WTC11 (cell line): ENCODE data around the gene WWP2. TPM values are rescaled to one million over a fixed set of nuclear protein-coding genes. Genes with fewer than 3 reads are reported as not detected.

Source experiments
- ATAC-seq: fragments of 200-7000 bp; cut with Tn5 transposase; 2 replicates; pipeline ENCODE4 v1.10.0; 2021; ENCODE audit warnings: mild to moderate bottlenecking, moderate library complexity
- CTCF ChIA-PET: fragments of 300-600 bp; sonication (Branson Sonifier 250); formaldehyde crosslinking; loops from one replicate; lab custom pipeline; 2021; ENCODE audit warnings: antibody characterized with exemption; lab: Charles Lee
- POLR2A ChIA-PET: fragments of 350-600 bp; sonication (Branson Sonifier 250); formaldehyde crosslinking; loops from one replicate; lab custom pipeline; 2021; ENCODE audit warnings: antibody characterized with exemption; lab: Charles Lee
- DNase-seq: peaks from one replicate; pipeline ENCODE4 v3.0.0; 2021; ENCODE audit warnings: low spot score
- H3K27ac Mint-ChIP-seq: 2 replicates; pipeline ENCODE4 v1.8.0; 2021; ENCODE audit warnings: mixed read lengths
- H3K27me3 Mint-ChIP-seq: 2 replicates; pipeline ENCODE4 v1.8.0; 2021; ENCODE audit warnings: low read depth, mild to moderate bottlenecking, moderate library complexity, mixed read lengths
- H3K36me3 Mint-ChIP-seq: 2 replicates; pipeline ENCODE4 v1.8.0; 2021; ENCODE audit warnings: mixed read lengths
- H3K4me1 Mint-ChIP-seq: 2 replicates; pipeline ENCODE4 v1.8.0; 2022; ENCODE audit warnings: mixed read lengths
- H3K4me3 Mint-ChIP-seq: 2 replicates; pipeline ENCODE4 v1.8.0; 2021; ENCODE audit warnings: mild to moderate bottlenecking, moderate library complexity, mixed read lengths
- H3K9me3 Mint-ChIP-seq: 2 replicates; pipeline ENCODE4 v1.8.0; 2021; ENCODE audit warnings: mixed read lengths
- CBFB ChIP-seq: sonication (generic); formaldehyde crosslinking; IDR thresholded peaks from 2 replicates; pipeline ENCODE4 v1.8.1; 2022; ENCODE audit warnings: mild to moderate bottlenecking, low read depth, missing genetic modification reagents
- CREM ChIP-seq: sonication (generic); formaldehyde crosslinking; IDR thresholded peaks from 2 replicates; pipeline ENCODE4 v1.8.1; 2022; ENCODE audit warnings: mild to moderate bottlenecking, missing genetic modification reagents, moderate library complexity
- FOXK1 ChIP-seq: sonication (generic); formaldehyde crosslinking; IDR thresholded peaks from 2 replicates; pipeline ENCODE4 v1.8.0; 2022; ENCODE audit warnings: mild to moderate bottlenecking, moderate library complexity, missing genetic modification reagents
- GABPB1 ChIP-seq: sonication (generic); formaldehyde crosslinking; IDR thresholded peaks from 2 replicates; pipeline ENCODE4 v1.8.1; 2023; ENCODE audit warnings: mild to moderate bottlenecking, missing genetic modification reagents
- HMGA2 ChIP-seq: fragments of 250-450 bp; sonication (Bioruptor Pico); IDR thresholded peaks from 2 replicates; pipeline ENCODE4 v1.4.0; 2021; ENCODE audit warnings: mild to moderate bottlenecking, moderate library complexity
- IRF2 ChIP-seq: sonication (generic); formaldehyde crosslinking; IDR thresholded peaks from 2 replicates; pipeline ENCODE4 v1.8.0; 2022; ENCODE audit warnings: low read depth, missing genetic modification reagents, borderline replicate concordance
- MXD4 ChIP-seq: fragments of 250-450 bp; sonication (Bioruptor Pico); IDR thresholded peaks from 2 replicates; pipeline ENCODE4 v1.8.0; 2021; ENCODE audit warnings: mild to moderate bottlenecking, moderate library complexity, borderline replicate concordance
- MYBL2 ChIP-seq: sonication (generic); formaldehyde crosslinking; IDR thresholded peaks from 2 replicates; pipeline ENCODE4 v1.8.1; 2023; ENCODE audit warnings: mild to moderate bottlenecking, moderate library complexity, missing genetic modification reagents
- NR1H2 ChIP-seq: sonication (generic); formaldehyde crosslinking; IDR thresholded peaks from 2 replicates; pipeline ENCODE4 v1.9.0; 2021; ENCODE audit warnings: mild to moderate bottlenecking, moderate library complexity, missing genetic modification reagents
- SMAD3 ChIP-seq: sonication (generic); formaldehyde crosslinking; IDR thresholded peaks from 2 replicates; pipeline ENCODE4 v1.8.0; 2022; ENCODE audit warnings: missing genetic modification reagents, mild to moderate bottlenecking, borderline replicate concordance
- ZBTB21 ChIP-seq: sonication (generic); formaldehyde crosslinking; IDR thresholded peaks from 2 replicates; pipeline ENCODE4 v1.8.1; 2023; ENCODE audit warnings: mild to moderate bottlenecking, missing genetic modification reagents, borderline replicate concordance
- ZNF138 ChIP-seq: sonication (generic); formaldehyde crosslinking; conservative IDR thresholded peaks from 2 replicates; pipeline ENCODE4 v1.8.1; 2022; ENCODE audit warnings: mild to moderate bottlenecking, moderate library complexity, missing genetic modification reagents
- ZNF671 ChIP-seq: fragments of 250-450 bp; sonication (Bioruptor Pico); IDR thresholded peaks from 2 replicates; pipeline ENCODE4 v1.8.0; 2021; ENCODE audit warnings: mild to moderate bottlenecking
- total RNA-seq: library from RNA; stranded (reverse); gene quantifications from 3 replicates; pipeline ENCODE4 v1.2.3, GENCODE V29; 2021
- TF ChIP-seq, protein P1 (sequence below): sonication (generic); formaldehyde crosslinking; conservative IDR thresholded peaks from 2 replicates; pipeline ENCODE4 v1.8.1; 2023; ENCODE audit warnings: mild to moderate bottlenecking, low read depth, missing genetic modification reagents, moderate library complexity
- TF ChIP-seq, protein P2 (sequence below): fragments of 250-450 bp; sonication (Bioruptor Pico); IDR thresholded peaks from 2 replicates; pipeline ENCODE4 v1.9.0; 2021; ENCODE audit warnings: moderate library complexity, mild to moderate bottlenecking, inconsistent platforms, borderline replicate concordance
- TF ChIP-seq, protein P3 (sequence below): sonication (generic); formaldehyde crosslinking; IDR thresholded peaks from 2 replicates; pipeline ENCODE4 v1.8.1; 2023; ENCODE audit warnings: mild to moderate bottlenecking, missing genetic modification reagents
- TF ChIP-seq, protein P4 (sequence below): fragments of 250-450 bp; sonication (Bioruptor Pico); IDR thresholded peaks from 2 replicates; pipeline ENCODE4 v1.9.0; 2021; ENCODE audit warnings: mild to moderate bottlenecking, borderline replicate concordance
- TF ChIP-seq, protein P5 (sequence below): fragments of 250-450 bp; sonication (Bioruptor Pico); conservative IDR thresholded peaks from 2 replicates; pipeline ENCODE4 v1.9.0; 2021; ENCODE audit warnings: mild to moderate bottlenecking
- TF ChIP-seq, protein P6 (sequence below): sonication (generic); formaldehyde crosslinking; IDR thresholded peaks from 2 replicates; pipeline ENCODE4 v1.8.1; 2023; ENCODE audit warnings: mild to moderate bottlenecking, missing genetic modification reagents
- TF ChIP-seq, protein P7 (sequence below): sonication (generic); formaldehyde crosslinking; IDR thresholded peaks from 2 replicates; pipeline ENCODE4 v1.8.0; 2023; ENCODE audit warnings: missing genetic modification reagents

WWP2 gene
- total RNA-seq, 1 experiment from 2014 or later: 39.1 TPM

DNA sequence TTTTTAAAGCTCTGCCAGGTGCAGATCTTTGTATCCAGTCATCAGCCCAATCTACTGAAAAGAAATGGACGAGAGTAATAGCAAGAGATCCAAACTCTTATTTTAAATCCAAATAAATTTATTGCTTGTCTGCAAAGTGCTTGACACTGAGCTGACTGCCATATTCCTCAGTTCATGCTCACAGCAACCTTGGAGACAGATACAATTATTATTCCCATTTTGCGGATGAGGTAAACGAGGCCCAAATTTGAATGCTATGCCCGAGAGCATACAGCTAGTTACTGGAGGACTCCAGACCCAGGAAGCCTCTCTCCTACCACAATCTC, 8.0 kb upstream of the WWP2 start:
- Mint-ChIP-seq H3K27me3 (peaks cover 29% of the 10 kb centered on the region), H3K36me3 (peaks cover 35% of the 10 kb centered on the region), H3K4me3 (peak overlapping the region; percentile 100), H3K4me1 (peaks cover 11% of the 10 kb centered on the region), H3K9me3 (no peaks in the 10 kb centered on the region), H3K27ac (peak overlapping the region; percentile 84; the same call in 1 of the 2 replicates)
- ATAC-seq (no peak), DNase-seq (no peak)
- ChIA-PET POLR2A (interaction anchor here (0.5 to 1.4 kb wide), 5 partner anchors 9 to 522 kb away, joined by 3 to 7 read pairs (median 5); no protein-coding TSS in a partner anchor), CTCF (interaction anchor here (0.5 to 2.7 kb wide), 35 partner anchors 9 to 359 kb away, joined by 3 to 36 read pairs (median 5); partner anchors contain the start of gene NQO1)
- TF ChIP-seq, protein P1, sequence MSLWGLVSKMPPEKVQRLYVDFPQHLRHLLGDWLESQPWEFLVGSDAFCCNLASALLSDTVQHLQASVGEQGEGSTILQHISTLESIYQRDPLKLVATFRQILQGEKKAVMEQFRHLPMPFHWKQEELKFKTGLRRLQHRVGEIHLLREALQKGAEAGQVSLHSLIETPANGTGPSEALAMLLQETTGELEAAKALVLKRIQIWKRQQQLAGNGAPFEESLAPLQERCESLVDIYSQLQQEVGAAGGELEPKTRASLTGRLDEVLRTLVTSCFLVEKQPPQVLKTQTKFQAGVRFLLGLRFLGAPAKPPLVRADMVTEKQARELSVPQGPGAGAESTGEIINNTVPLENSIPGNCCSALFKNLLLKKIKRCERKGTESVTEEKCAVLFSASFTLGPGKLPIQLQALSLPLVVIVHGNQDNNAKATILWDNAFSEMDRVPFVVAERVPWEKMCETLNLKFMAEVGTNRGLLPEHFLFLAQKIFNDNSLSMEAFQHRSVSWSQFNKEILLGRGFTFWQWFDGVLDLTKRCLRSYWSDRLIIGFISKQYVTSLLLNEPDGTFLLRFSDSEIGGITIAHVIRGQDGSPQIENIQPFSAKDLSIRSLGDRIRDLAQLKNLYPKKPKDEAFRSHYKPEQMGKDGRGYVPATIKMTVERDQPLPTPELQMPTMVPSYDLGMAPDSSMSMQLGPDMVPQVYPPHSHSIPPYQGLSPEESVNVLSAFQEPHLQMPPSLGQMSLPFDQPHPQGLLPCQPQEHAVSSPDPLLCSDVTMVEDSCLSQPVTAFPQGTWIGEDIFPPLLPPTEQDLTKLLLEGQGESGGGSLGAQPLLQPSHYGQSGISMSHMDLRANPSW: no peak
- TF ChIP-seq, protein P2, sequence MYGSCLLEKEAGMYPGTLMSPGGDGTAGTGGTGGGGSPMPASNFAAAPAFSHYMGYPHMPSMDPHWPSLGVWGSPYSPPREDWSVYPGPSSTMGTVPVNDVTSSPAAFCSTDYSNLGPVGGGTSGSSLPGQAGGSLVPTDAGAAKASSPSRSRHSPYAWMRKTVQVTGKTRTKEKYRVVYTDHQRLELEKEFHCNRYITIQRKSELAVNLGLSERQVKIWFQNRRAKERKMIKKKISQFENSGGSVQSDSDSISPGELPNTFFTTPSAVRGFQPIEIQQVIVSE (CRISPR knock-in tag): no peak
- TF ChIP-seq ZNF671 (CRISPR knock-in tag) (no peak), MYBL2 (no peak), SMAD3 (CRISPR knock-in tag) (no peak), MXD4 (CRISPR knock-in tag) (no peak), CBFB (CRISPR knock-in tag) (no peak), HMGA2 (CRISPR knock-in tag) (no peak), ZBTB21 (no peak), NR1H2 (CRISPR knock-in tag) (no peak), ZNF138 (CRISPR knock-in tag) (no peak), CREM (CRISPR knock-in tag) (no peak), GABPB1 (CRISPR knock-in tag) (no peak), IRF2 (CRISPR knock-in tag) (no peak), FOXK1 (no peak)
- TF ChIP-seq, protein P3, sequence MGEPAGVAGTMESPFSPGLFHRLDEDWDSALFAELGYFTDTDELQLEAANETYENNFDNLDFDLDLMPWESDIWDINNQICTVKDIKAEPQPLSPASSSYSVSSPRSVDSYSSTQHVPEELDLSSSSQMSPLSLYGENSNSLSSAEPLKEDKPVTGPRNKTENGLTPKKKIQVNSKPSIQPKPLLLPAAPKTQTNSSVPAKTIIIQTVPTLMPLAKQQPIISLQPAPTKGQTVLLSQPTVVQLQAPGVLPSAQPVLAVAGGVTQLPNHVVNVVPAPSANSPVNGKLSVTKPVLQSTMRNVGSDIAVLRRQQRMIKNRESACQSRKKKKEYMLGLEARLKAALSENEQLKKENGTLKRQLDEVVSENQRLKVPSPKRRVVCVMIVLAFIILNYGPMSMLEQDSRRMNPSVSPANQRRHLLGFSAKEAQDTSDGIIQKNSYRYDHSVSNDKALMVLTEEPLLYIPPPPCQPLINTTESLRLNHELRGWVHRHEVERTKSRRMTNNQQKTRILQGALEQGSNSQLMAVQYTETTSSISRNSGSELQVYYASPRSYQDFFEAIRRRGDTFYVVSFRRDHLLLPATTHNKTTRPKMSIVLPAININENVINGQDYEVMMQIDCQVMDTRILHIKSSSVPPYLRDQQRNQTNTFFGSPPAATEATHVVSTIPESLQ: no peak
- TF ChIP-seq, protein P4, sequence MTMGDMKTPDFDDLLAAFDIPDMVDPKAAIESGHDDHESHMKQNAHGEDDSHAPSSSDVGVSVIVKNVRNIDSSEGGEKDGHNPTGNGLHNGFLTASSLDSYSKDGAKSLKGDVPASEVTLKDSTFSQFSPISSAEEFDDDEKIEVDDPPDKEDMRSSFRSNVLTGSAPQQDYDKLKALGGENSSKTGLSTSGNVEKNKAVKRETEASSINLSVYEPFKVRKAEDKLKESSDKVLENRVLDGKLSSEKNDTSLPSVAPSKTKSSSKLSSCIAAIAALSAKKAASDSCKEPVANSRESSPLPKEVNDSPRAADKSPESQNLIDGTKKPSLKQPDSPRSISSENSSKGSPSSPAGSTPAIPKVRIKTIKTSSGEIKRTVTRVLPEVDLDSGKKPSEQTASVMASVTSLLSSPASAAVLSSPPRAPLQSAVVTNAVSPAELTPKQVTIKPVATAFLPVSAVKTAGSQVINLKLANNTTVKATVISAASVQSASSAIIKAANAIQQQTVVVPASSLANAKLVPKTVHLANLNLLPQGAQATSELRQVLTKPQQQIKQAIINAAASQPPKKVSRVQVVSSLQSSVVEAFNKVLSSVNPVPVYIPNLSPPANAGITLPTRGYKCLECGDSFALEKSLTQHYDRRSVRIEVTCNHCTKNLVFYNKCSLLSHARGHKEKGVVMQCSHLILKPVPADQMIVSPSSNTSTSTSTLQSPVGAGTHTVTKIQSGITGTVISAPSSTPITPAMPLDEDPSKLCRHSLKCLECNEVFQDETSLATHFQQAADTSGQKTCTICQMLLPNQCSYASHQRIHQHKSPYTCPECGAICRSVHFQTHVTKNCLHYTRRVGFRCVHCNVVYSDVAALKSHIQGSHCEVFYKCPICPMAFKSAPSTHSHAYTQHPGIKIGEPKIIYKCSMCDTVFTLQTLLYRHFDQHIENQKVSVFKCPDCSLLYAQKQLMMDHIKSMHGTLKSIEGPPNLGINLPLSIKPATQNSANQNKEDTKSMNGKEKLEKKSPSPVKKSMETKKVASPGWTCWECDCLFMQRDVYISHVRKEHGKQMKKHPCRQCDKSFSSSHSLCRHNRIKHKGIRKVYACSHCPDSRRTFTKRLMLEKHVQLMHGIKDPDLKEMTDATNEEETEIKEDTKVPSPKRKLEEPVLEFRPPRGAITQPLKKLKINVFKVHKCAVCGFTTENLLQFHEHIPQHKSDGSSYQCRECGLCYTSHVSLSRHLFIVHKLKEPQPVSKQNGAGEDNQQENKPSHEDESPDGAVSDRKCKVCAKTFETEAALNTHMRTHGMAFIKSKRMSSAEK (CRISPR knock-in tag): no peak
- TF ChIP-seq, protein P5, sequence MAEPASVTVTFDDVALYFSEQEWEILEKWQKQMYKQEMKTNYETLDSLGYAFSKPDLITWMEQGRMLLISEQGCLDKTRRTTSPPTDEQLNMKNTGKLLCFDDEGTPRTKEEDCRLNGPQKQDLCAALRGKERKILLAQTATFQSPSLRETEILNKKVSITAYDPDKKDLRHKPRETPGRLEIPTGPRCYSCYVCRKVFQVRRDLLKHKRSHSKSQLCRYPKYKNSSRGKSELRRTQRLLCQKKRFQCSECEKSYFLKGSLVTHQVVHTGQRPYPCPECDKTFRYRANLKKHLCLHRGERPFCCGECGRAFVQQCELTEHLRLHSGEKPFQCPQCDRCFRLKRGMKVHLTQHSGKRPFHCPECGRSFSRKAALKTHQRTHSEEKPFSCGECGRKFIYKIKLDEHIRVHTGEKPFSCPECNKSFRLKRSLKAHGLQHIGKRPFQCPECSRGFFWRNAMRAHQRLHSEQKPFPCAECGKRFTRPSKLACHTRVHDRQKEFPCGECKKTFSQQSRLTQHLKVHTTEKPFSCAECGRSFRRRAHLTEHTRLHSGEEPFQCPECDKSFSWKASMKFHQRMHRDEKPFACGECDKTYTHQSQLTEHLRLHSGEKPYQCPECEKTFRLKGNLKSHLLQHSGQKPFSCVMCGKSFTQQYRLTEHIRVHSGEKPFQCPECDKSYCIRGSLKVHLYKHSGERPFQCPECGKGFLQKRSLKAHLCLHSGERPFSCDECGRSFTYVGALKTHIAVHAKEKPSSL (CRISPR knock-in tag): no peak
- TF ChIP-seq, protein P6, sequence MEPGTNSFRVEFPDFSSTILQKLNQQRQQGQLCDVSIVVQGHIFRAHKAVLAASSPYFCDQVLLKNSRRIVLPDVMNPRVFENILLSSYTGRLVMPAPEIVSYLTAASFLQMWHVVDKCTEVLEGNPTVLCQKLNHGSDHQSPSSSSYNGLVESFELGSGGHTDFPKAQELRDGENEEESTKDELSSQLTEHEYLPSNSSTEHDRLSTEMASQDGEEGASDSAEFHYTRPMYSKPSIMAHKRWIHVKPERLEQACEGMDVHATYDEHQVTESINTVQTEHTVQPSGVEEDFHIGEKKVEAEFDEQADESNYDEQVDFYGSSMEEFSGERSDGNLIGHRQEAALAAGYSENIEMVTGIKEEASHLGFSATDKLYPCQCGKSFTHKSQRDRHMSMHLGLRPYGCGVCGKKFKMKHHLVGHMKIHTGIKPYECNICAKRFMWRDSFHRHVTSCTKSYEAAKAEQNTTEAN: no peak
- TF ChIP-seq, protein P7, sequence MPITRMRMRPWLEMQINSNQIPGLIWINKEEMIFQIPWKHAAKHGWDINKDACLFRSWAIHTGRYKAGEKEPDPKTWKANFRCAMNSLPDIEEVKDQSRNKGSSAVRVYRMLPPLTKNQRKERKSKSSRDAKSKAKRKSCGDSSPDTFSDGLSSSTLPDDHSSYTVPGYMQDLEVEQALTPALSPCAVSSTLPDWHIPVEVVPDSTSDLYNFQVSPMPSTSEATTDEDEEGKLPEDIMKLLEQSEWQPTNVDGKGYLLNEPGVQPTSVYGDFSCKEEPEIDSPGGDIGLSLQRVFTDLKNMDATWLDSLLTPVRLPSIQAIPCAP (CRISPR knock-in tag): no peak
